NCI-H774 (cell line): Measurements from ENCODE around the gene DDX1.
"Not testable (repeated sequence)": the region's sequence is repeated elsewhere in the genome, so short reads cannot be mapped to it uniquely, and the experiment has no call there.

ENCODE experiments used
- DNase-seq: peaks from one replicate; lab custom pipeline; 2025; lab: John Stamatoyannopoulos, UW

Gene DDX1

DNA sequence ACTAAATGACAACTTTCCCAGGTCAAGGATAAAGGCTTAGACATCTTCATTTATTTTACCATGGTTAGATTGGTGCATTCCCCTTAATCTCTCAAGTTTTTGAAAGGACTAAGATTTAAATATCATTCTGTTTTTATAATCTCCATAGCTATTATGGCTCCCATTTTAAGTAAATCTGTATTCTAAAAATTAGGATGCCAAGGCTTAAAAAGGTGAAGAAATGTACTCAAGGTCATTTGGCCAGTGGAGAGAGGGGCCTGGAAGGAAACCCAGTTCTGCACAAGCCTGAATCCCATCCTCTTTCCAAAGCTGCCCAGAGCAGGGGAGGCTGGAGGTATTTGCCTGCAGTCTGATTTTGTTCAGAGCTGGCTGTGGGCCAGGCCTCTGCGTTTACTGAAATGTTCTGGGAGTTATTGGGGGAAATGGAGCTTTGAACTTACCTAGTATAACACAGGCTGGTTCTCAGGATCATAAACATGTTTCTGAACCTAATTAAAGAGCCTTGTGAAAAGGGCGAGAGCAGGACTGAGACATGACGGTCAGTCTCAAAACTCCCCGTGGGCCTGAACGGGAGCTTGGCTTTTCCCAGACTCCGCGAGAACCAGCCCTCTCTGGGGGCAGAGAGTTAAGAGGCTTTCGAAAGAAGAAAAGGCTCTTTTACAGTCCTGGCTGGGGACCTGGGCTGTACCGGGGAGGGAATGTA is 85.6 kb downstream of the DDX1 start:
- no peak for DNase-seq

DNA sequence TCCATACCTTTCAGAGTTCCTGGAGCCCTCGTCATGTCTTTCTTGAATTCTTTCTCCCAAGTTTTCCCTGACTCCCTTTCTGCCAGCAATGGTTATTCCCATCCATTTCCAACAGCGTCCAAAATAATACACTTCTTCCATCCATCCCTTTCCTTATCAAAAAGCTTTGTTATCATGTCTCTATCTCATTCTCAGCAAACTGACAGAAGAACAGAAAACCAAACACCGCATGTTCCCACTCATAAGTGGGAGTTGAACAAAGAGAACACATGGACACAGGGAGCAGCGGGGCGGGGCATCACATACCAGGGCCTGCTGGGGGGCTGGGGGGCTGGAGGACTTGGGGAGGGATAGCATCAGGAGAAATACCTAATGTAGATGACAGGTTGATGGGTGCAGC is 86.7 kb downstream of the DDX1 start:
- DNase-seq = no peak

DNA sequence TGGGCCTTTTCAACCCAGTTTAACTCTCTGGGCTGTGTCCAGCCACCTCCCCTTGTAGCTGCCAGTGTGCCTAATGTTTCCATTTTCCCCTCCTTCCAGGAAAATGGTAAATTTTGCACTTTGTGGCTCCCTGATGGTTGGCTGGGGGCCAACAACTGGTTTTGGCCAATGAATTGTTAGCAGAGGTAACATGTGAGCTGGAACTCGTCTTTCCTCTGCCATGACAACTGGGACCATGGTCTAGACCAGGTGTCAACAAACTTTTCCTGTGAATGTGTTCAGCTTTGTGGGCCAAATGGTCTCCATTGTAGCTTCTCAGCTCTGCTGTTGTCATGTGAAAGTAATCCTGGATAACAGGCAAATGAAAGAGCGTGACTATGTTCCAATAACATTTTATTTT is 87.2 kb downstream of the DDX1 start:
- no peak for DNase-seq

DNA sequence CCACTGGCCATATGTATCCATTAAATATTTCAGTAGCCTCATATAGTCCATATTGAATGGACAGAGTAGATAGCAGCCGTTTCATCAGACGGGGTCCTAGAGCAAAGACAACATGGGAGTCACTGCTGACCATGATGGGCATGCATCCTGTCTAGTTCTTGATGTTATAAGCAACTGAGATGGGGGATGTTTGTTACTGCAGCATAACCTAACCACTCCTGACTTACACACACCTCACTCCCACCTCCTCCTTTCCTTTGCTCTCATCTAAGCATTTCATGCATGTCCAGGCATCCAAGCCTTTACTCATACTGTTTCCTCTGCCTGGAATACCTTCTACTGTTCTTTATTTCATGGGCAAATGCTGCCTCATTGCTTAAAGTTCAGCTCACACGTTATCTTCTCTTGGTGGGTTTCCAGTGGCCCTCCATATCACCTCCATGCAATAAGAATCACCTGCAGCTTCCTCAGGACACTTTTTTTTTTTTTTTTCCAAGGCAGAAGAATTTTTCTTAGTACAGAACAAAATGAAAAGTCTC is 87.8 kb downstream of the DDX1 start:
- DNase-seq = no peak

DNA sequence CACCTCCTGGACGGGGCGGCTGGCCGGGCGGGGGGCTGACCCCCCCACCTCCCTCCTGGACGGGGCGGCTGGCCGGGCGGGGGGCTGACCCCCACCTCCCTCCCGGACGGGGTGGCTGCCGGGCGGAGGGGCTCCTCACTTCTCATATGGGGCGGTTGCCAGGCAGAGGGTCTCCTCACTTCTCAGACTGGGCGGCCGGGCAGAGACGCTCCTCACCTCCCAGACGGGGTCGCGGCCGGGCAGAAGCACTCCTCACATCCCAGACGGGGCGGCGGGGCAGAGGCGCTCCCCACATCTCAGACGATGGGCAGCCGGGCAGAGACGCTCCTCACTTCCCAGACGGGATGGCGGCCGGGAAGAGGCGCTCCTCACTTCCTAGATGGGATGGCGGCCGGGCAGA is 88.5 kb downstream of the DDX1 start:
- DNase-seq = not testable (repeated sequence)
